Measurements from ENCODE around the gene IER5.

IER5 gene

GRCh38 chr1:181135815-181136737 is 47.6 kb downstream of the IER5 start:
- DNase-seq = no peak

GRCh38 chr1:181136738-181137122 is 48.2 kb downstream of the IER5 start:
- DNase-seq = no peak

- DNase-seq = no peak
Observed at GRCh38 chr1:181137217-181137743, 48.8 kb downstream of the IER5 start.

GRCh38 chr1:181139631-181140061 is 51.1 kb downstream of the IER5 start:
- DNase-seq = no peak

- DNase-seq = no peak
Observed at GRCh38 chr1:181140398-181140797, 51.9 kb downstream of the IER5 start.

DNA sequence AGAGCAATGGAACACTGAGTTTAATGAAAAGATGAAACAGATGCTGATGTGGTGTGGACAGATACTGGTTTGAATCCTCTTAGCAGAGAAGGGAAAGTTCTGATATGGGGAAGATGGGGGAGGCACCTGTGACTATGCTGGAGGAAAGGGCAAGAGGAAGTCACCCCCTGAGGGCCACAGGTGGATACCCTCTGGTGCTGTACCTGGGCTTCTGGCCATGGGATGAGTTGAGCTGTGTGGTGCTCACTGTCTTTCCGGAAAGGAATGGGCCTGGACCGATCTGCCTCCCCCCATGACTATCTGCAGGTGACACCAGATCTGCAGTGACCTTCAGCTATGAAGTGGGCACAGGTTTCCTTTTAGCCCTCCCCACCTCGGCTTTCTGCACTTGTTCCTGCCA is 52.4 kb downstream of the IER5 start:
- DNase-seq = no peak

GRCh38 chr1:181141431-181141910 is 53.0 kb downstream of the IER5 start:
- no peak for DNase-seq

Measured in NCI-H2171 (cell line).